Lung (tissue), 12 donors: Measurements from ENCODE around the gene GPRIN1. TPM values are rescaled to one million over a fixed set of nuclear protein-coding genes. Genes with fewer than 3 reads are reported as not detected.

Source experiments
- ATAC-seq: fragments of 200-7000 bp; cut with Tn5 transposase; one replicate; pipeline ENCODE4 v1.9.1; 2020; ENCODE audit warnings: moderate number of reproducible peaks; ENCODE audit not compliant: insufficient read depth, low FRiP score
- DNase-seq, 3 donors: peaks; one replicate each; pipeline ENCODE4 v3.0.0-alpha.2; 2013 to 2017
- H3K27ac ChIP-seq, 2 donors: one replicate each; pipeline ENCODE4 v1.5.1; 2013; ENCODE audit warnings: mild to moderate bottlenecking in 2 of 2, moderate library complexity in 2 of 2, control low read depth in 1 of 2, inconsistent platforms in 1 of 2, low read depth in 1 of 2, low read length in 1 of 2
- H3K27me3 ChIP-seq, 3 donors: one replicate each; pipeline ENCODE4 v1.5.1; 2013; ENCODE audit warnings: low read length in 2 of 3; ENCODE audit not compliant: control insufficient read depth in 3 of 3, insufficient read depth in 3 of 3
- H3K36me3 ChIP-seq, 4 donors: one replicate each; pipeline ENCODE4 v1.5.1; 2013; ENCODE audit warnings: low read length in 4 of 4, mild to moderate bottlenecking in 1 of 4, moderate library complexity in 1 of 4; ENCODE audit not compliant: control insufficient read depth in 4 of 4, insufficient read depth in 4 of 4
- H3K4me1 ChIP-seq, 5 donors: one replicate each; pipeline ENCODE4 v1.5.1; 2013; ENCODE audit warnings: low read length in 5 of 5, mild to moderate bottlenecking in 2 of 5, moderate library complexity in 1 of 5; ENCODE audit not compliant: control insufficient read depth in 5 of 5, insufficient read depth in 5 of 5
- H3K4me3 ChIP-seq: one replicate; pipeline ENCODE4 v1.5.1; 2013; ENCODE audit warnings: mild to moderate bottlenecking, control low read depth, moderate library complexity
- H3K9ac ChIP-seq, 2 donors: one replicate each; pipeline ENCODE4 v1.5.1; 2013; ENCODE audit warnings: low read length in 2 of 2, control low read depth in 1 of 2; ENCODE audit not compliant: insufficient read depth in 1 of 2
- H3K9me3 ChIP-seq, 4 donors: one replicate each; pipeline ENCODE4 v1.5.1; 2013; ENCODE audit warnings: low read length in 3 of 4, mild to moderate bottlenecking in 1 of 4, moderate library complexity in 1 of 4; ENCODE audit not compliant: control insufficient read depth in 4 of 4, insufficient read depth in 3 of 4
- CTCF ChIP-seq: IDR thresholded peaks from 2 replicates; pipeline ENCODE4 v1.5.1; 2012; ENCODE audit warnings: mild to moderate bottlenecking; ENCODE audit errors: control extremely low read depth, extremely low read depth
- WGBS, 2 donors: extraction: QIAGEN DNeasy Blood & Tissue Kit; methylation state at CpG; one replicate each; pipeline ENCODE4 v1.1.7; 2013; 5-methylcytosine and 5-hydroxymethylcytosine counted together
- polyA plus RNA-seq, 2 donors: library from polyadenylated mRNA; stranded (reverse); fragments of 200-250 nt; gene quantifications; one replicate each; pipeline ENCODE4 v1.2.1, GENCODE V29; 2013
- total RNA-seq, 2 donors: library from RNA; depleted of rRNA in 1 of 2; stranded (reverse); fragments of >200 nt in 1 of 2; gene quantifications; one replicate each; pipeline ENCODE4 v1.2.1, GENCODE V29; 2014 to 2021
- donor health status: control.
- donor health status: control.
- donor health status: Bipolar disorder and iron deficiency.
- donor health status: healthy.
- donor health status: DM: yes; HTN: yes; CAD: no.

GPRIN1 gene
- total and polyA plus RNA-seq, 4 donors: 0.39 to 1.1 (median 0.82) TPM

DNA sequence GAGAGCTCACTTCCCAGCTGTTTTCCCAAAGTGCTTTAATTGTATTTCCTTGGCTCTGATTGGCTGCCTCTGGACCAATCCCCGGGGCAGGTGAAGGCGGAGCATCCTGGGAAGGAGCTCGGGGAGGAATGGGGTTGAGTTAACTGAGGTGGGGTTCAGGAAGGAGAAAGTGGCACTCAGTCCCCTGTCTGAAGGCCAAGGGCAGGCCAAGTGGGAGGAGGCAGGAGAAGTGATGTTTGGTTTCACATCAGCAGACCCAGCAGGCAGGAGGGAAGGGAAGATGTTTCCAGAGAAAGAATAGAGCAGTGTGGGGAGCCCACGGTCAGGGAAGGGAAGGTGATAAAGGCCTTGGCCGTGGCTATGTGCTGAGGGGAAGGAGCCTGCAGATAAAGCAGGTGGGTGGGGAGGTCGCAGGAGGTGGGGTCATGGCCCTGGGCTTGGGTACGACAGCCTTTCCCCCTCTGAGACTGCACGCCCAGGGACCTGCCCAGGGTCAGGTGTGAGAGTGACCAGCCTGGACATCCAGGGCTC is 40.5 kb upstream of the GPRIN1 start:
- TF ChIP-seq CTCF: no peak
- H3K36me3 ChIP-seq: peaks cover 0 to 18% (median 14%) of the 10 kb centered on the region in 4 donors
- H3K27me3 ChIP-seq: no peaks in the 10 kb centered on the region
- no peaks in the 10 kb centered on the region for H3K9me3 ChIP-seq
- no peak overlapping the region for H3K9ac ChIP-seq
- H3K4me1 ChIP-seq: peaks cover 0 to 14% (median 4%) of the 10 kb centered on the region in 5 donors
- ATAC-seq (no peak), DNase-seq (no peak)
- 82 to 88% methylated on average over 8 of the region's 8 CpGs for WGBS, 2 donors
- H3K27ac ChIP-seq: no peak overlapping the region
- H3K4me3 ChIP-seq: no peak overlapping the region

DNA sequence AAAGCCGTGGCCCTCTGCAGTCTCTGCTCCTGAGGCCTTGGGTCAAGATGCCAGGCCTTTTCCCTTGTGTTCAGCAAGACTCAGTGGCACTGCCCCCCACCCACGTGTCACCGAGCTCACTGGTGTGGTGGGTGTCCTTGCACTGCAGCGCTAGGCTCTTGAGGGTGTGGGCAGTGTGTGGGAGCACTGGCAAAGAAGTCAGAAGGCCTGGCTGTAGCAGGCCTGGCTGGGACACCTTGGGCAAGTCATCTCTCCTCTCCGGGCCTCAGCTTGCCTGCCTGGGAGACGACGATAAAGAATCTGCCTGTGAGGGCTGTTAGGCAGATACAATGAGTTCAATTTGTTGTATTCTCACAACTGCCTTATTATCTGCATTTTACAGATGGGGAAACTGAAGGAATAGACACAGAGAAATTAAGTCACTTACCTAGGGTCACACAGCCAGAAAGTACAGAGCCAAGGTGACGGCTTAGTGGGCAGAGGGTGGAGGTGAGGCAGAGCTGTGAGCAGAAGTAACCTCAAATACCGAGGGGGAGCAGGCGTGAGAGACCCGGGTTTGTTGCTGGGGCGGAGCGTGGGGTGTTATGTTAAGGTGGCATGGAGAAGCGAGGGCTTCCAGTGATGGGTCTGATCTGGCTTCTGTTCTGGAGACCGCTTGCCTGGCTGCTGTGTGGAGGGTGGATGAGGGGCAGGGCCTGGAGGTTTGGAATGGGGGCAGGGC is 38.7 kb upstream of the GPRIN1 start:
- WGBS, 2 donors: 72 to 74% methylated on average over 15 of the region's 15 CpGs
- H3K36me3 ChIP-seq: peaks cover 0 to 14% (median 4%) of the 10 kb centered on the region in 4 donors
- ATAC-seq: no peak
- H3K27ac ChIP-seq: no peak overlapping the region
- no peaks in the 10 kb centered on the region for H3K27me3 ChIP-seq
- H3K4me3 ChIP-seq: no peak overlapping the region
- no peaks in the 10 kb centered on the region for H3K9me3 ChIP-seq
- H3K9ac ChIP-seq: no peak overlapping the region
- no peak for DNase-seq
- TF ChIP-seq CTCF: no peak
- peaks cover 0 to 14% (median 4%) of the 10 kb centered on the region in 5 donors for H3K4me1 ChIP-seq

DNA sequence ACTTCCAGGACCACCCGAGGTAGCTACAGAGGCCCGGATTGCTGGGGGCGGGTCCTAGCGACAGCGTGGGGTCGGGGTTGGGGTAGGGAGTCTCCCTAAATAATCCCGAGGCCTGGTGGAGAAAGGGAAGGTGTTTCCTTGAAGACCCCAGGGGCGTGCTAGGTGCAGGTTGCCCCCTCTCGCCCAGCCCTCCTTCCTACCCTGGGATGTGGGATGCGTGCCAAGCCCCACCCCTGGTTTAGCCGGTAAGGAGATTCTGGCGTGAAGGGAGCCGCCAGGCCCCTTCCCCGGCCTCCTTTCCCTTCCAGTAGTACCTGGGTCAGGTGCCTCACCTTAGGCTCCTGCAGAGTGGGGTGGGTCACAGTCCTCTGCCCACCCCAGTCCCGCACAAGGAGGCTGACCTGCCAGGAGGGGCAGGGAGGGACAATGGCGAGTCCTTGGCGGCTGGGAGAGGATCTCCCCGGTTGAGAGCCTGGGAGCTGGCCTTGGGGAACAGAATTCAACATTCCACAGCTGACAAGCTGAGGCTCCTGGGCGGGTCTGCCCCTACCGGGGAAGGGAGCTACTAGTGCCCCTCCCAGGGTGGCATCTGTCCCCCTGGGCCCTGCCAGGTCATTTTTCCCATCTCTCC is 38.0 kb upstream of the GPRIN1 start:
- Histone ChIP-seq H3K4me1 (peaks cover 0 to 14% (median 4%) of the 10 kb centered on the region in 5 donors), H3K9me3 (no peaks in the 10 kb centered on the region), H3K9ac (no peak overlapping the region), H3K4me3 (peak overlapping the region; percentile 62), H3K27ac (no peak overlapping the region), H3K36me3 (peaks cover 0 to 9% (median 0%) of the 10 kb centered on the region in 4 donors), H3K27me3 (no peaks in the 10 kb centered on the region)
- no peak for TF ChIP-seq CTCF
- DNase-seq (peak; percentile 45 to 69 (median 60)), ATAC-seq (no peak)
- 10 to 18% methylated on average over 20 of the region's 20 CpGs for WGBS, 2 donors
